ENCODE data around the gene TNFRSF13B. TPM values are rescaled to one million over a fixed set of nuclear protein-coding genes. Genes with fewer than 3 reads are reported as not detected.

TNFRSF13B gene
- total RNA-seq, 4 donors from 2014 or later, result 9.2 TPM; not detected in 3

- no peaks in the 10 kb centered on the region for H3K27me3 ChIP-seq
- peak; percentile 90 for DNase-seq
- 27% methylated on average over 10 of the region's 16 CpGs; no CpG with 5 or more reads in 1 of the 2 donors for WGBS, 2 donors (ENCODE audit: low coverage in 1 of 2)
- no peak overlapping the region for H3K27ac ChIP-seq
- H3K9me3 ChIP-seq, result no peaks in the 10 kb centered on the region
- H3K4me1 ChIP-seq, result peaks cover 3 to 25% (median 12%) of the 10 kb centered on the region in 4 donors
- no peaks in the 10 kb centered on the region for H3K36me3 ChIP-seq
- TF ChIP-seq EP300 (IDR thresholded peaks at IDR 0.05; ENCODE audit: low read depth), result no peak
- TF ChIP-seq, protein P1, sequence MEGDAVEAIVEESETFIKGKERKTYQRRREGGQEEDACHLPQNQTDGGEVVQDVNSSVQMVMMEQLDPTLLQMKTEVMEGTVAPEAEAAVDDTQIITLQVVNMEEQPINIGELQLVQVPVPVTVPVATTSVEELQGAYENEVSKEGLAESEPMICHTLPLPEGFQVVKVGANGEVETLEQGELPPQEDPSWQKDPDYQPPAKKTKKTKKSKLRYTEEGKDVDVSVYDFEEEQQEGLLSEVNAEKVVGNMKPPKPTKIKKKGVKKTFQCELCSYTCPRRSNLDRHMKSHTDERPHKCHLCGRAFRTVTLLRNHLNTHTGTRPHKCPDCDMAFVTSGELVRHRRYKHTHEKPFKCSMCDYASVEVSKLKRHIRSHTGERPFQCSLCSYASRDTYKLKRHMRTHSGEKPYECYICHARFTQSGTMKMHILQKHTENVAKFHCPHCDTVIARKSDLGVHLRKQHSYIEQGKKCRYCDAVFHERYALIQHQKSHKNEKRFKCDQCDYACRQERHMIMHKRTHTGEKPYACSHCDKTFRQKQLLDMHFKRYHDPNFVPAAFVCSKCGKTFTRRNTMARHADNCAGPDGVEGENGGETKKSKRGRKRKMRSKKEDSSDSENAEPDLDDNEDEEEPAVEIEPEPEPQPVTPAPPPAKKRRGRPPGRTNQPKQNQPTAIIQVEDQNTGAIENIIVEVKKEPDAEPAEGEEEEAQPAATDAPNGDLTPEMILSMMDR (IDR thresholded peaks at IDR 0.05), result peak; percentile 77 to 84 (median 80)
- no peak overlapping the region for H3K4me3 ChIP-seq
- in situ Hi-C loops (cut with MboI; ENCODE audit: low pct_ligation_motif_present in 1 of 4, low pct_unique_long_range_greater_than_20kb in 1 of 4, low sequenced_read_pairs in 3 of 4), result loop anchor here in 2 of 4 donors (10.0 to 25.0 kb wide), 3 partner anchors 63 to 454 kb away; partner anchors contain the start of gene NT5M (in 1 of the 2)
- intact Hi-C loops (cut with DNase I; ENCODE audit: low total_unique reads), result no loop called here
Measured at GRCh38 chr17:16991349-16992009, 19.6 kb upstream of the TNFRSF13B start.

DNA sequence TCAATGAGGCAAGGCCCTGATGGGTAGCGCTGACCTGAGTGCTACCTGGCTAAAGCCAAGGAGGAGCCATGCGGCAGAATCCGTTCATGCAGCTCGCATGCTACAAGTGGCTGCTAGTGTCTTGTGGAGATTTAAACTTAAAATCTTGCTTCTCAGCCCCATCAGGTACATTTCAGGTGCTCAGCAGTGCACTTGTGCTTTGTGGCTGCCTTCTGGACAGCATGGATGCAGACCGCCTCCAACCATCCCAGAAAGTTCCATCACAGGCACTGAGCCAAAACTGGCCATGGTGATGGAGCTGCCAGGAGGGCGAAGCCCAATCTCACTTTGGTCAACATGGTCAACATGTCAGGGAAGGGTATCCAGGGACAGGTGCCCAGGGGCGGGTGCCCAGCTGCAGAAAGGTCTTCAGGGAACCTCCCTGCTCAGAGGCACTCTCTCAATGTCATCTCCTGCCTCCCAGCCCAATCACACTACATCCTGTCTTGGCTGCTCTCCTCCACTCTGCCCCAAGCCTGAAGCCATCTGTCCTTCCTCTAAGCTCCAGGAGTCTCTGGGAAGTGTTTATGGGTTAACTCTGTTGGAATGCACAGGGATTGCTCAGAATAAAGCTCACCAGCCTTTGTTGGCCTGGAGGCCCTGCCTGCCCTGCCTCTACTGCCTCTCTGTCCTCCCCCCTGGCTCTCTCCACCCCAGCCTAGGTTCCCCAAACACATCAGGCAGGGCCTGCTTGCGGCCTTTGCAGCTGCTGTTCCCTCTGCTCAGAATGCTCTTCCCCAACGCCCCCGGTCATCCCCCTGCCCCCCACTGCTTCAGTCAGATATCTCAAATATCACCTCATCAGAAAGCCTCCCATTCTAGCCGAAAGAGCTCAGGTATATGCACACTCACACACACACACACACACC is 18.3 kb upstream of the TNFRSF13B start:
- H3K27ac ChIP-seq, result peak overlapping the region; percentile 58 to 83 (median 66)
- DNase-seq, result no peak
- TF ChIP-seq POLR2AphosphoS5 (IDR thresholded peaks at IDR 0.05), result no peak
- TF ChIP-seq, protein P1 (IDR thresholded peaks at IDR 0.05), result no peak
- no peak for TF ChIP-seq EP300 (IDR thresholded peaks at IDR 0.05; ENCODE audit: low read depth)
- no peak for TF ChIP-seq POLR2A (IDR thresholded peaks at IDR 0.05)
- intact Hi-C loops (cut with DNase I; ENCODE audit: low total_unique reads), result no loop called here
- H3K36me3 ChIP-seq, result no peaks in the 10 kb centered on the region
- no peak overlapping the region for H3K4me3 ChIP-seq
- in situ Hi-C loops (cut with MboI; ENCODE audit: low pct_ligation_motif_present in 1 of 4, low pct_unique_long_range_greater_than_20kb in 1 of 4, low sequenced_read_pairs in 3 of 4), result loop anchor here in 2 of 4 donors (10.0 to 25.0 kb wide), 3 partner anchors 65 to 453 kb away; partner anchors contain the start of gene NT5M (in 1 of the 2)
- peaks cover 3 to 25% (median 12%) of the 10 kb centered on the region in 4 donors for H3K4me1 ChIP-seq
- WGBS, 2 donors (ENCODE audit: low coverage in 1 of 2), result 70 to 88% methylated on average over 2 to 11 of the region's 11 CpGs
- H3K27me3 ChIP-seq, result no peaks in the 10 kb centered on the region
- H3K9me3 ChIP-seq, result no peaks in the 10 kb centered on the region

DNA sequence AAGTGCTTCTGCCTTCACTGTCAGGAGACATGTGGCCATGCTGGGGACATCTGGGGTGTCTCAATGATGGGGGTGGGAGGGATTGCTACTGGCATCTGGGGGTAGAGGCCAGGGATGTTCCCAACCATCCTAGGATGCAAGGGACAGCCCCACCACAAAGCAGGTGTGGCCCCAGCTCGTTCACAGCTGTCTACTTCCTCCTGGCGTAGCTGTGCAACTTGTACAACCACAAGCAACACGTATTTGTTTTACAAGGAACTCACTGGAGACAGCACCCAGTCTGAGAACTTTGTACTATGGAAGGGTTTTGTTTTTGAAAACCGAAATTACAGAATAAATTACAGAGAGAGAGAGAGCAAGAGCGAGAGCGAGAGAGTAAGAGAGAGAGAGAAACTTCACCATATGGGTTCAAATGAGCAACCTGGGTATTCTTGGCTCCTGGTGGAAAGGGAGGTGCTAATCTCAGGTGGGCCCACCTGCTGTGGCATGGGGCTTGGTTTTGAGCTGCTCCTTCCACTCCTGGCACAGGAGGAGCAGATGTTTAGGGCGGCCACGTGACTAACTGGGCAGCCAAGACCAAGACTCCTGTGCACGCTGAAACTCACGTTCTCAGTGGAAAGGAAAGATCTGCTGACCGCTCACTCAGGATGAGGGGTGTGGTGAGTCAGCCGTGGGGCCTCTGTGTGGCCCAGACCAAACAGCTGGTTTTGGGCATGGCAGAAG is 17.5 kb upstream of the TNFRSF13B start:
- H3K27me3 ChIP-seq, result no peaks in the 10 kb centered on the region
- intact Hi-C loops (cut with DNase I; ENCODE audit: low total_unique reads), result no loop called here
- no peak overlapping the region for H3K4me3 ChIP-seq
- peak overlapping the region; percentile 58 to 83 (median 66) for H3K27ac ChIP-seq
- WGBS, 2 donors (ENCODE audit: low coverage in 1 of 2), result 33 to 47% methylated on average over 3 to 12 of the region's 12 CpGs
- H3K36me3 ChIP-seq, result no peaks in the 10 kb centered on the region
- in situ Hi-C loops (cut with MboI; ENCODE audit: low pct_ligation_motif_present in 1 of 4, low pct_unique_long_range_greater_than_20kb in 1 of 4, low sequenced_read_pairs in 3 of 4), result loop anchor here in 2 of 4 donors (25.0 kb wide), 2 partner anchors 323 to 452 kb away; partner anchors contain the start of gene NT5M (in 1 of the 2)
- peak in 1 of 3 donors; percentile 46 for TF ChIP-seq POLR2AphosphoS5 (IDR thresholded peaks at IDR 0.05)
- no peak for TF ChIP-seq EP300 (IDR thresholded peaks at IDR 0.05; ENCODE audit: low read depth)
- no peaks in the 10 kb centered on the region for H3K9me3 ChIP-seq
- peaks cover 3 to 25% (median 12%) of the 10 kb centered on the region in 4 donors for H3K4me1 ChIP-seq
- DNase-seq, result peak; percentile 73

- in situ Hi-C loops (cut with MboI; ENCODE audit: low pct_ligation_motif_present in 1 of 4, low pct_unique_long_range_greater_than_20kb in 1 of 4, low sequenced_read_pairs in 3 of 4) (loop anchor here in 2 of 4 donors (25.0 kb wide), 2 partner anchors 324 to 451 kb away; partner anchors contain the start of gene NT5M (in 1 of the 2)), intact Hi-C loops (cut with DNase I; ENCODE audit: low total_unique reads) (no loop called here)
- peaks cover 3 to 25% (median 12%) of the 10 kb centered on the region in 4 donors for H3K4me1 ChIP-seq
- TF ChIP-seq, protein P1 (IDR thresholded peaks at IDR 0.05), result no peak
- TF ChIP-seq POLR2AphosphoS5 (IDR thresholded peaks at IDR 0.05), result no peak
- no peak for TF ChIP-seq POLR2A (IDR thresholded peaks at IDR 0.05)
- TF ChIP-seq EP300 (IDR thresholded peaks at IDR 0.05; ENCODE audit: low read depth), result no peak
- H3K9me3 ChIP-seq, result no peaks in the 10 kb centered on the region
- WGBS, 2 donors (ENCODE audit: low coverage in 1 of 2), result 72% methylated on average over 10 of the region's 10 CpGs; no CpG with 5 or more reads in 1 of the 2 donors
- H3K36me3 ChIP-seq, result no peaks in the 10 kb centered on the region
- H3K27me3 ChIP-seq, result no peaks in the 10 kb centered on the region
- H3K4me3 ChIP-seq, result no peak overlapping the region
- DNase-seq, result peak; percentile 36
- peak overlapping the region; percentile 58 to 83 (median 66) for H3K27ac ChIP-seq
Measured at GRCh38 chr17:16988749-16989229, 16.9 kb upstream of the TNFRSF13B start.
